Measurements from ENCODE around the gene PCDHGA5.
"Not testable (repeated sequence)": the region's sequence is repeated elsewhere in the genome, so short reads cannot be mapped to it uniquely, and the experiment has no call there.

The PCDHGA5 gene

DNA sequence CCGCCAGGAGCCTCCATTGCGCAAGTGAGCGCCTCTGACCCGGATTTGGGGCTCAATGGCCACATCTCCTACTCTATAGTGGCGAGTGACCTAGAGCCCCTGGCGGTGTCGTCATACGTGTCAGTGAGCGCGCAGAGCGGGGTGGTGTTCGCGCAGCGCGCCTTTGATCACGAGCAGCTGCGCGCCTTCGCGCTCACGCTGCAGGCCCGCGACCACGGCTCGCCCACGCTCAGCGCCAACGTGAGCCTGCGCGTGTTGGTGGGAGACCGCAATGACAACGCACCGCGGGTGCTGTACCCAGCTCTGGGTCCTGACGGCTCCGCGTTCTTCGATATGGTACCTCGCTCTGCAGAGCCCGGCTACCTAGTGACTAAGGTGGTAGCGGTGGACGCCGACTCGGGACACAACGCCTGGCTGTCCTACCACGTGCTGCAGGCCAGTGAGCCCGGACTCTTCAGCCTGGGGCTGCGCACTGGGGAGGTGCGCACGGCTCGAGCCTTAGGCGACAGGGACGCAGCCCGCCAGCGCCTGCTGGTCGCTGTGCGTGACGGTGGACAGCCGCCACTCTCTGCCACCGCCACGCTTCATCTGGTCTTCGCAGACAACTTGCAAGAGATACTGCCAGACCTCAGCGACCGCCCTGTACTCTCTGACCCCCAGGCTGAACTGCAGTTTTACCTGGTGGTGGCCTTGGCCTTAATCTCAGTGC is 45.8 kb downstream of the PCDHGA5 start:
- TF ChIP-seq POLR2A (IDR thresholded peaks at IDR 0.05; ENCODE audit: low read depth, low read length): no peak
- FAIRE-seq (no peak), DNase-seq (ENCODE audit: insufficient read length, low spot score) (no peak)

DNA sequence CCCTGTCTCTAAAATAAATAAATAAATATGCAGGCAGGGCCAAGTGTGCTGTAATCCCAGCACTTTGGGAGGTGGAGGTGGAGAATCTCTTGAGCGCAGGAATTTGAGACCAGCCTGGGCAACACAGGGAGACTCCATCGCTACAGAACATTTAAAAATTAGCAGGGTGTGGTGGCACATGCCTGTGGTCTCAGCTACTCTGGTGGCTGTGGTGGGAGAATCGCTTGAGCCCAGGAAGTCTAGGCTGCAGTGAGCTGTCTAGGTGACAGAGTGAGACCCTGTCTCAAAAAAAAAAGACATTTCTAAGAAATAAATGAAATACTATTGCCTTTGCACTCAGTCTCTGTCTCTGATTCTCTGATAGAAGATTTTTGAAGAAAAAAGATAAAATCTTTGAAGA is 47.6 kb downstream of the PCDHGA5 start:
- TF ChIP-seq POLR2A (IDR thresholded peaks at IDR 0.05; ENCODE audit: low read depth, low read length): no peak
- no peak for DNase-seq (ENCODE audit: insufficient read length, low spot score)
- FAIRE-seq: no peak

- DNase-seq (ENCODE audit: insufficient read length, low spot score): peak; percentile 68
- no peak for TF ChIP-seq POLR2A (IDR thresholded peaks at IDR 0.05; ENCODE audit: low read depth, low read length)
- no peak for FAIRE-seq
Observed at GRCh38 chr5:141412854-141413539, 49.0 kb downstream of the PCDHGA5 start, which contains the start of gene PCDHGA10. Gene PCDHGA10 (plus strand): TSS chr5:141412987. CDS start chr5:141413176, 189 bp downstream.

- no peak for DNase-seq (ENCODE audit: insufficient read length, low spot score)
- no peak for FAIRE-seq
Observed at GRCh38 chr5:141413540-141414069, 49.6 kb downstream of the PCDHGA5 start.

GRCh38 chr5:141414548-141415274 is 50.7 kb downstream of the PCDHGA5 start:
- FAIRE-seq; DNase-seq (ENCODE audit: insufficient read length, low spot score): not testable (repeated sequence)

More at GRCh38 chr5:141413540-141414069, 49.6 kb downstream of the PCDHGA5 start:
- TF ChIP-seq POLR2A (IDR thresholded peaks at IDR 0.05; ENCODE audit: low read depth, low read length): no peak

- not testable (repeated sequence) for FAIRE-seq; DNase-seq (ENCODE audit: insufficient read length, low spot score)
Observed at GRCh38 chr5:141415275-141415618, 51.3 kb downstream of the PCDHGA5 start.
